Dermis microvascular lymphatic vessel endothelial cell (primary cell): ENCODE results near the gene NKX2-4. TPM values are rescaled to one million over a fixed set of nuclear protein-coding genes. Genes with fewer than 3 reads are reported as not detected.

Experiments
- DNase-seq, 2 donors: peaks; one replicate each; pipeline versions ENCODE4 v3.0.0 to v3.0.0-alpha.2; 2010; ENCODE audit warnings: low read depth in 2 of 2
- total RNA-seq: library from RNA; depleted of rRNA; stranded (reverse); fragments of >200 nt; gene quantifications from 2 replicates; pipeline ENCODE4 v1.2.1, GENCODE V29; 2014

The NKX2-4 gene
- total RNA-seq, 1 donor from 2014 or later = not detected

DNA sequence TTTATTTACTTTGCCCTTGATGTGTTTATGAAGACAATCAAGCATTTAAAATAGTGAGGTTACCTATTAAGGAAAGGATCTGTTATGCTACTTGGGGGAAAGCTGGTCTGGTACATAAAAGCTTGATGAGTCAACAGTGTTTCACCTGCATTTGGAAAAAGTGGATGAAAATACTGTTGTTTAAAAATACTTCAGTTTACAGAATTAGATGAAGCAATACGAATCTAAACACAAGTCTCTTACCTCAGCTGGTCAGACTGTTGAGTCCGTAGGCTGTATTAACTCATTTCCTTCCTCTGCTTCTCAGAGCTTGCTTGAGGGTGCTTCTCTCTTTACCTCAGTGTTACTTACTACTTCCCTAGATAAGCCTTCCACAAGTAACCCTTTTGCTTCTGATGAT lies 36.1 kb downstream of the NKX2-4 start:
- DNase-seq = peak in 1 of 2 donors; percentile 65

DNA sequence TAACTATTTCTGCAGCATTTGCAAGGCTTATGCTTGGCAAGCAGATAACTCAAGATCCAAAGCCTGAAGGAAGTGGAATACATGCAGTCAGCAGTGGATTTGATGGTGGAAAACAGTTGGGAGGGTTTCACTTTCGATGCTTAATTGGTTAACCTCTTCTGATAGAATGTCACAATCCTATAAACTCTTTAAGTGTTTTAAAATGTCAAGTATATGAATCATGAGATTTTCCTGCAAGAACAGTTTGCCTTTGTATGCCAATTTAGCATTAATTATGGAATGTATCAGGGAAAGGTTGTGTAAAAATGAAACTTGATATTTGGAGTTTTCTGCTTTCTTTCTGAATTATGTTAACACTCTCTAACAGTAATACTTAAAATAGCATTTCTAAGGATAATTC lies 36.6 kb downstream of the NKX2-4 start:
- DNase-seq = no peak

DNA sequence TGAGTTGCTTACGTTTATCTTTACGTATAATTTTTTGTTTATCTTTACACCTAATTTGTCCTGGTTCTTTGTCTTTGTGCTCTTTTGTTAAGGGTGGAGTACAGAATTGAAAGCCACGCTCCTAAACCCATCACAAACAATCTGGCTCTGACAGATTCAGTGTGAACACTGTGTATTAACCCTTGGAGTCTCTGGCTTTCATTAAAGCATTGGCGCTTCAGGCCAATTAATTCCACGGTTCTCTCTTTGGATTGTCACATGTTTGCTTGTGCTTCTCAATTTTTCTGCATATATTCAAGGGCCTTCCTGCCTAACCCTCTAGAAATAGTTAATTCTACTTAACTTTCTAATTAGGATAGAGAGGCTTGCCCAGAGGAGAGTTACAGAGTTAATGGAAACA lies 38.6 kb downstream of the NKX2-4 start:
- no peak for DNase-seq

DNA sequence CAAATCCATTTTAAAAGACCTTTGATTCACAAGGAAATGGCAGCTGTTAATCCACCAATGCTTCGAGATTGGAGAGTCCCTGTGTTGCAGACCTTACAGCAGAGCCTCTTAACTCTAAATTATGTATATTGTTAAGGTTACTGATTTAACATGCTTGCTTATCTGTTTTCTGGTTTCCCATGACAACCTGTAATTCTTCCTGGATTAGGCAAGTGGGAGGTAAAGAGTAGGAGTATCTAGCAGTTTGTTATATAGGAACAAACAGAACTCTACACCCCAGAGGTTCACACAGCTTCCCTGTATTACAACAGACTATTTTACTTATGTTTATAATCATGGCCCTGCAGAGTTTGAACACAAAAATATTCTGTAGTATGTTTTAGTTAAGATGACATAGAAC lies 39.5 kb downstream of the NKX2-4 start:
- DNase-seq = peak; percentile 39 to 50

DNA sequence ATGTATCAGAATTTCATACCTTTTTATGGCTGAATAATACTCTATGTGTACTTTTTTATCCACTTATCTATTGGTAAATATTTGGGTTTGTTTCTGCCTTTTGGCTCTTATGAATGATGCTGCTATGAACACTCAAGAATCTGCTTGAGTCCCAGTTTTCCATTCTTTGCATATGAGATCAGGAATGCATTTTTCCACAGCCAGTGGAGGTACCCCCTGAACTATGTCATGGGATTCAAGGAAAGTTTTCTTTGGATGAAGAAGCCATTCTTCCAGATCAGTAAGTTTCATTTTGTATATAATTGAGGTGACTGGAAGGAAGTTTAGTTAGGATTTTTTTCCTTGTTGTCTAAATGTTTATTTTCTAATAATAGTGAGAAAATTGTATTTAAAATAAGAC lies 40.9 kb downstream of the NKX2-4 start:
- DNase-seq = no peak

DNA sequence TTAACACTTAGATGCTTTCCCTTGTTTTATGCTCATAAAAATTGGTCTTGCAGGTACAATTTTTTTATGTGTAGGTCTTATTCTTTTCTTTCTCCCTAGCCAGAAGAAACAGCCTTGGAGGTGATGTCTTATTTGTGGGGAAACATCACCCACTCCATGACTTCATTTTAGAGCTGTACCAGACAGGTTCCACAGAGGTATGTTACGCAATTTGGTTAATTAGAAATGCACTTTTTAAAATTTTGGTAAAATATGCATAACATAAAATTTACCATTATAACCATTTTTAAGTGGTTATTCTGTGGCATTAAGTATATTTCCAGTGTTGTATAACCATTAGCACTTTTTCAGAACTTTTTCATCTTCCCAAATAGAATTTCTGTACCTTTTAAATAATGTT lies 41.3 kb downstream of the NKX2-4 start:
- DNase-seq = no peak

DNA sequence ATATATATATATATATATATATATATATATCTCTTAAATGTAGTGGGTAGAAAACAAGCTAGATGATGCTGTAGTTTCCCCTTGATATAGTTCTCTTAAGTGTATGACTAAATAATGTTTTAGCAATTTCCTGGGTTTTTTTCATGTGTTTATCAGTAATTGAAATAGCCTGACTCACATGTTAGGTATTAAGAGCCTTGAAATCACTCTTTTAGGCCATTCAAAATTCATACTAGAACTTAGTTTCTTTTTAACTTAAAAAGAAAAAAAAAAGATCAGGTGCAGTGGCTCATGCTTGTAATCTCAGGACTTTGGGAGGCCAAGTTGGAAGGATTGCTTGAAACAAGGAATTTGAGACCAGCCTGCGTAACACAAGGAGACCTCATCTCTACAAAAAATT lies 44.1 kb downstream of the NKX2-4 start:
- DNase-seq = no peak

DNA sequence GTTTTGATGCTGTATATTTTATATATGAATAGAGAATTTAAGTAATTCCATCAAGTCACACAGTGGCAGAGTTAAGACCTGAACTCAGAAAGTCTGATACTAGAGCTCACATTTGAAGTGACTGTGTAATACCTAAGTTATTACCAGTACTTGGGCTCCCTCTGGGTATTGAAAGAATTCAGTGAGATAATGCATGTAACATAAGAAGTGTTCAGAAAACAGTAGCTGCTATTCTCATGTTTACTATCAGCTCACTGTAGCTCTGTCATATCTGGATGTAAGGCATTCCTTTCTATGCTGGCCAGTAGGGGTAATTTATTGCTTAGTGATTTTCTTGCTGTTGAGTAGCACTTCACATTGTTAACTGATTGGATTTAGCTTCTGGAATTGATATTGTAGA lies 44.6 kb downstream of the NKX2-4 start:
- no peak for DNase-seq

Other genes starting within 250 kb of the NKX2-4 start
- gene XRN2, start 94.2 kb downstream of the NKX2-4 start, total RNA-seq = 69.9 and 71.1 TPM in 2 replicates
- gene NKX2-2, start 116.5 kb upstream of the NKX2-4 start, total RNA-seq = not detected in 2 replicates